Neutrophil (primary cell): Measurements from ENCODE around the gene LHX1.

Experiments used
- H3K27ac ChIP-seq: fragments of 200-600 bp; sonication (generic); 2 replicates; pipeline ENCODE4 v1.5.1; 2016; ENCODE audit warnings: mild to moderate bottlenecking, moderate library complexity
- H3K27me3 ChIP-seq: fragments of 200-600 bp; sonication (generic); 2 replicates; pipeline ENCODE4 v1.6.0; 2016; ENCODE audit warnings: mild to moderate bottlenecking
- H3K36me3 ChIP-seq: fragments of 200-600 bp; sonication (generic); 2 replicates; pipeline ENCODE4 v1.5.1; 2017
- H3K4me1 ChIP-seq, 2 experiments: fragments of 200-600 bp in 1 of 2; sonication (generic) in 1 of 2; 1 replicate in 1 of 2; 2 replicates in 1 of 2; pipeline versions ENCODE4 v1.5.1 to v1.6.1; 2013 to 2016; ENCODE audit warnings: low read depth in 1 of 2, low read length in 1 of 2, mild to moderate bottlenecking in 1 of 2, moderate library complexity in 1 of 2; ENCODE audit not compliant: control insufficient read depth in 1 of 2, insufficient read depth in 1 of 2
- H3K4me3 ChIP-seq, 2 experiments: fragments of 200-600 bp in 1 of 2; sonication (generic) in 1 of 2; 1 replicate in 1 of 2; 2 replicates in 1 of 2; pipeline ENCODE4 v1.5.1; 2013 to 2016; ENCODE audit warnings: low read depth in 1 of 2, low read length in 1 of 2, mild to moderate bottlenecking in 1 of 2, moderate library complexity in 1 of 2
- H3K9me3 ChIP-seq: fragments of 200-600 bp; sonication (generic); 2 replicates; pipeline ENCODE4 v1.5.1; 2016
- TF ChIP-seq, protein P1 (sequence below): fragments of 200-600 bp; sonication (generic); IDR thresholded peaks from 2 replicates; pipeline ENCODE4 v1.5.1; 2016; ENCODE audit warnings: antibody characterized with exemption

LHX1 gene

DNA sequence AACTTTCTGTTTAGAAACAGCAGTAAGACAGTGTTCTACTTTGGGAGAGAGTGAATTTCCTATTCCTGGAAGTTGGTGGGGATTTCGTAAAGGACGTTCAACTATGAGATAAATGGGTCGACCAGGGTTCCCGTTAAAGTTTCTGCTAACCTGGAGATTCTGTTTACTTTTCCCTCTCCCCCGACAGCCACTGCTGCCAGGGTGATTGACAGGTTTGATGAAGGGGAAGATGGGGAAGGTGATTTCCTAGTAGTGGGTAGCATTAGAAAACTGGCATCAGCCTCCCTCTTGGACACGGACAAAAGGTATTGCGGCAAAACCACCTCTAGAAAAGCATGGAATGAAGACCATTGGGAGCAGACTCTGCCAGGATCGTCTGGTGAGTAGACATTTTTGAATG is 12.8 kb downstream of the LHX1 start:
- Histone ChIP-seq H3K36me3 (peaks cover 45% of the 10 kb centered on the region), H3K27ac (no peak overlapping the region), H3K27me3 (peaks cover 33% of the 10 kb centered on the region), H3K4me1 (peaks cover 21 to 24% of the 10 kb centered on the region in 2 experiments), H3K4me3 (peak overlapping the region; percentile 87 to 99), H3K9me3 (no peaks in the 10 kb centered on the region)
- TF ChIP-seq, protein P1, sequence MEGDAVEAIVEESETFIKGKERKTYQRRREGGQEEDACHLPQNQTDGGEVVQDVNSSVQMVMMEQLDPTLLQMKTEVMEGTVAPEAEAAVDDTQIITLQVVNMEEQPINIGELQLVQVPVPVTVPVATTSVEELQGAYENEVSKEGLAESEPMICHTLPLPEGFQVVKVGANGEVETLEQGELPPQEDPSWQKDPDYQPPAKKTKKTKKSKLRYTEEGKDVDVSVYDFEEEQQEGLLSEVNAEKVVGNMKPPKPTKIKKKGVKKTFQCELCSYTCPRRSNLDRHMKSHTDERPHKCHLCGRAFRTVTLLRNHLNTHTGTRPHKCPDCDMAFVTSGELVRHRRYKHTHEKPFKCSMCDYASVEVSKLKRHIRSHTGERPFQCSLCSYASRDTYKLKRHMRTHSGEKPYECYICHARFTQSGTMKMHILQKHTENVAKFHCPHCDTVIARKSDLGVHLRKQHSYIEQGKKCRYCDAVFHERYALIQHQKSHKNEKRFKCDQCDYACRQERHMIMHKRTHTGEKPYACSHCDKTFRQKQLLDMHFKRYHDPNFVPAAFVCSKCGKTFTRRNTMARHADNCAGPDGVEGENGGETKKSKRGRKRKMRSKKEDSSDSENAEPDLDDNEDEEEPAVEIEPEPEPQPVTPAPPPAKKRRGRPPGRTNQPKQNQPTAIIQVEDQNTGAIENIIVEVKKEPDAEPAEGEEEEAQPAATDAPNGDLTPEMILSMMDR: no peak

DNA sequence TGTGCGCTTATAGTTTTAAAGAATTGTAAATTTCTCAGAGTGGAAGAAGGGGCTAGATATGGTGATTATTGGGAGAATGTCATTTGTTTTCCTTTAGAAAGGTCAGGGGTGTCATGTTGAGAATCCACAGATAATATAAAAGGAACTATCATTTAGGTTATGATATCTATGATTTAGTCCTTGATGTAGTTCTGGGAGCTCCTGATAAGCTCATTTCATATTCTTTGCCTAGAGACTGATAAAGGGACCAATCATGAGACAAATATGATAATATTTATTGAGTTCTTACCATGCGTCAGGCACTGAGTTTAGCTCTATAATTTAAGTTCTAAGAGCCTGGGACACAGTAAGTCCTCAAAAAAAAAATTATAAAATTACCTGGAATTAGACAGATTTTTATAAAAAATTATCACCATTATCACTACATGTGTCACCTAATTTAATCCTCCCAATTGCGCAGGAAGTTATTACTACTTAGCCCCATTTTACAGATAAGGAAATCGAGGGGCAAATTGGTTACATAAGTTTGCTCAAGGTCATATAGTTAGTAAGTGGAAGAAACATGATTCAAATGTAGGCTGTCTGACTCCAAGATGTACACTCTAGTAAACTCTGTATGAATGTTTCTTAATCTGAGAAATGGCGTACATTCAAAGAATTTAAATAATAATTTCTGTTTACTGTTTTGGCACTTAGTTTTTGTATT is 14.0 kb downstream of the LHX1 start:
- Histone ChIP-seq H3K36me3 (peaks cover 57% of the 10 kb centered on the region), H3K27me3 (peaks cover 21% of the 10 kb centered on the region), H3K4me1 (peaks cover 21 to 24% of the 10 kb centered on the region in 2 experiments), H3K9me3 (no peaks in the 10 kb centered on the region), H3K4me3 (no peak overlapping the region), H3K27ac (no peak overlapping the region)
- TF ChIP-seq, protein P1: no peak

DNA sequence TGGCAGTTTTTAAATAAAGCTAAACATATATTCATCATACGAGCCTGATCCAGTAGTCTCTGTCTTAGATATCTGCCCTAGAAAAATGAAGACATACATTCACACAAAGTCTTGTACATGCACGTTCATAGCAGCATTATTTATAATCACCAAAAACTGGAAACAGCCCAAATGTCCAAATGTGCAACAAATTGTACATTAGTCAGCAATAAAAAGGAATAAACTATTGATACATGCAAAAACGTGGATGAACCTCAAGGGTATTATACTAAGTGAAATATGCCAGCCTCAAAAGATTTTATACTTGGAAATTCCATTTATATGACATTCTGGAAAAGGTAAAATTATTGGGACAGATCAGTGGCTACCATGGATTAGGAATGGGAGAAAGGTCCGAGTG is 34.2 kb downstream of the LHX1 start:
- no peaks in the 10 kb centered on the region for H3K9me3 ChIP-seq
- H3K4me3 ChIP-seq: no peak overlapping the region
- H3K27ac ChIP-seq: no peak overlapping the region
- peaks cover 3% of the 10 kb centered on the region for H3K36me3 ChIP-seq
- TF ChIP-seq, protein P1: no peak
- no peaks in the 10 kb centered on the region for H3K4me1 ChIP-seq
- no peaks in the 10 kb centered on the region for H3K27me3 ChIP-seq

DNA sequence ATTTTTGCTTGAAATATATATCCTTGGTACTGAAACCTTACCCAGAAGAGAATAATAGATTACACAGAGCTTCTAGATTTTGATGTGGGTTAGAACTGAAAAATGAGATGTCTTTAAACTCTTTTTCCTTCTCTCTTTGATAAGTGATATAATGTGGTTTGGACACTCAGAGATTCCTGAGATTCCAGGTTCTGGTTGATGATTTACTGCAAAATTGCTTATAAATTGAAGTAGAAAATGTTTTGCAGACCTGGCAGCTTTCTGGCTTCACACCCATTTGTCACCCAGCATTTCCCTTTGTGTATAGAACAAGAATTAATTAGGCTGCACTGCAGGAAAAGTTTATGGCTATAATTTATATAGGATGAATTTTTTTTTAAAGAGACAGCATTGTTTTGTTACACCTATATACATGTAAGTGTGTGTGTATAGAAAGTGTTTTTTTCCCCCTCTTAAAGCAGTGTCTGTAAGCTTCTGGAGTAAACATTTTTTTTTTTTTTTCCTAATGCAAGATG is 35.0 kb downstream of the LHX1 start:
- H3K9me3 ChIP-seq: no peaks in the 10 kb centered on the region
- peaks cover 3% of the 10 kb centered on the region for H3K36me3 ChIP-seq

DNA sequence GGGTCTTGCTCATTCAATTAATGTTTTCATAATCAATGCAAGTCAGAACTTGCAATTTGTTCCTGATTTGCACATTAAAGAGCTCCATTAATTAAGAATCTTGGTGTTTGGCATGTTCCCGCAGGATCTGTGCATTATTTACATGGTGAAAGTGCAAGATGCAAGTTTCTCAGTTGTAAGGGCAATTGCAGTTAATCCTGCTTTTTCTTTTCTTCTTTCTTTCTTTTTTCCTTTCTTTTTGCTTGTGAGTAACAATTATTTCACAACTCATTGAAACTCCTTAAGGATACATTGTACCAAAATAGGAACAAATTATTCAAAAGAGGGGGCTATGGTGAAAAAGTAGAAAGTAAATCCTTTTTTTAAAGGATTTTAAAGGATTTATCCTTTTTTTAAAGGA is 35.6 kb downstream of the LHX1 start:
- TF ChIP-seq, protein P1: no peak
- Histone ChIP-seq H3K27ac (no peak overlapping the region), H3K4me3 (no peak overlapping the region), H3K36me3 (no peaks in the 10 kb centered on the region), H3K27me3 (no peaks in the 10 kb centered on the region), H3K9me3 (no peaks in the 10 kb centered on the region), H3K4me1 (no peaks in the 10 kb centered on the region)

More for the DNA sequence above, 35.0 kb downstream of the LHX1 start:
- H3K4me1 ChIP-seq: no peaks in the 10 kb centered on the region
- TF ChIP-seq, protein P1: no peak
- no peaks in the 10 kb centered on the region for H3K27me3 ChIP-seq
- no peak overlapping the region for H3K27ac ChIP-seq
- H3K4me3 ChIP-seq: no peak overlapping the region
